Measurements from ENCODE around the gene NEBL.

DNA sequence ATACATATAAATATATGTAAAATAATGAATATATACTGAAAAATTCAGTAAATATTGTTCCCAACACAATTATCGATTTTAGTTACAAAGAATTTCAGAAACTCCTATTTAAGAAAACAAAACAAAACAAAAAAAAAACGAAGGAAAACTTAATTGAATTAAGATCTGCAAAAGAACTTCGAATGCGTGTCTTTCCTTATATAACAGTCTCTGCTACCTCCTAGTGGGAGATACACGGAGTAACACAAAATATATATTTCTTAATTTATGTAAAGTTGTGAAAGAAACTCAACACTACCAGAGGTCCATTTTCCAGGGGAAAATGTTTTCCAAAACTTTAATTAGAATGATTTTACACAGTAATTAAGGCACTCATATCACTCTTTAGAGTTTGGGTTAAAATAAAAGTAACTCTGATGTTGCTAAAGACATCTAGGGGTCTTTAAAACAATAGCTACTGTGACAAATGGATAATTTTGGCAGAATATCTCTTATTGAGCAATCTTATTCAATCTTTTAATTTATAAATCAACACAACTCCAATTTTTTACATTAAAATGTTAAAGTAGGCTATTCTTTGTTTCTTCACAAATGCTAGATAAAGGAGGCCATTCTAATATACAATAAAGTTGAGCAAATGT, 41.6 kb downstream of the NEBL start:
- TF ChIP-seq, protein P1, sequence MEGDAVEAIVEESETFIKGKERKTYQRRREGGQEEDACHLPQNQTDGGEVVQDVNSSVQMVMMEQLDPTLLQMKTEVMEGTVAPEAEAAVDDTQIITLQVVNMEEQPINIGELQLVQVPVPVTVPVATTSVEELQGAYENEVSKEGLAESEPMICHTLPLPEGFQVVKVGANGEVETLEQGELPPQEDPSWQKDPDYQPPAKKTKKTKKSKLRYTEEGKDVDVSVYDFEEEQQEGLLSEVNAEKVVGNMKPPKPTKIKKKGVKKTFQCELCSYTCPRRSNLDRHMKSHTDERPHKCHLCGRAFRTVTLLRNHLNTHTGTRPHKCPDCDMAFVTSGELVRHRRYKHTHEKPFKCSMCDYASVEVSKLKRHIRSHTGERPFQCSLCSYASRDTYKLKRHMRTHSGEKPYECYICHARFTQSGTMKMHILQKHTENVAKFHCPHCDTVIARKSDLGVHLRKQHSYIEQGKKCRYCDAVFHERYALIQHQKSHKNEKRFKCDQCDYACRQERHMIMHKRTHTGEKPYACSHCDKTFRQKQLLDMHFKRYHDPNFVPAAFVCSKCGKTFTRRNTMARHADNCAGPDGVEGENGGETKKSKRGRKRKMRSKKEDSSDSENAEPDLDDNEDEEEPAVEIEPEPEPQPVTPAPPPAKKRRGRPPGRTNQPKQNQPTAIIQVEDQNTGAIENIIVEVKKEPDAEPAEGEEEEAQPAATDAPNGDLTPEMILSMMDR (IDR thresholded peaks at IDR 0.05), result no peak
- TF ChIP-seq POLR2A (IDR thresholded peaks at IDR 0.05), result no peak
